ENCODE results near the gene TSPAN4.

Gene TSPAN4

DNA sequence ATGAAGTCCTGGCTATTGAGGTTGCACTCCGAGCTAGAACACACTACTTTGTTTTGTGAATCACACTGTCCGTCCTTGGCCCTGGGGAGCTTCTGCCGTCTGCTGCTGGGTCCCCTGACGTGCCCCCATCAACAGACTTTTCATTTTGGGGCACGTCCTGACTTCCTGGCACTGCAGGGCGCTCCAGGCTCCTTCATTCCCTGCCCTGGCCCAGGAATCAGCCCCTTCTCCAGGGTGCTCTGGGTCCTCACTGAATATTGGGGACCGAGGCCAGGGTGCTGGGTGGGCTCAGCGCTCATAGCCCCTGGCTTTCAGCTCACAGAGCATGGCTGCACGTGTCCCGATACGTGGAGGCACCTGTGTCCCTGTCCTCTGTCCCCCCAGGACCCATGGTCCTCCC, 22.2 kb downstream of the TSPAN4 start:
- Histone ChIP-seq H3K27me3 (ENCODE audit: insufficient read depth, low read depth) (peaks cover 4% of the 10 kb centered on the region; the same call in 1 of the 2 replicates), H3K9ac (no peak overlapping the region), H3K79me2 (ENCODE audit: insufficient read depth, low read depth) (no peaks in the 10 kb centered on the region), H3K4me2 (no peak overlapping the region), H3K4me1 (ENCODE audit: low read depth, poor library complexity, severe bottlenecking) (peaks cover 15% of the 10 kb centered on the region), H2AFZ (ENCODE audit: low read depth) (no peak overlapping the region), H4K20me1 (ENCODE audit: insufficient read depth) (no peaks in the 10 kb centered on the region), H3K4me3 (IDR thresholded peaks at IDR 0.05; ENCODE audit: insufficient read depth, low read depth, low read length) (no peak overlapping the region), H3K27ac (no peak overlapping the region), H3K36me3 (ENCODE audit: insufficient read depth) (no peaks in the 10 kb centered on the region)
- TF ChIP-seq, protein P1, sequence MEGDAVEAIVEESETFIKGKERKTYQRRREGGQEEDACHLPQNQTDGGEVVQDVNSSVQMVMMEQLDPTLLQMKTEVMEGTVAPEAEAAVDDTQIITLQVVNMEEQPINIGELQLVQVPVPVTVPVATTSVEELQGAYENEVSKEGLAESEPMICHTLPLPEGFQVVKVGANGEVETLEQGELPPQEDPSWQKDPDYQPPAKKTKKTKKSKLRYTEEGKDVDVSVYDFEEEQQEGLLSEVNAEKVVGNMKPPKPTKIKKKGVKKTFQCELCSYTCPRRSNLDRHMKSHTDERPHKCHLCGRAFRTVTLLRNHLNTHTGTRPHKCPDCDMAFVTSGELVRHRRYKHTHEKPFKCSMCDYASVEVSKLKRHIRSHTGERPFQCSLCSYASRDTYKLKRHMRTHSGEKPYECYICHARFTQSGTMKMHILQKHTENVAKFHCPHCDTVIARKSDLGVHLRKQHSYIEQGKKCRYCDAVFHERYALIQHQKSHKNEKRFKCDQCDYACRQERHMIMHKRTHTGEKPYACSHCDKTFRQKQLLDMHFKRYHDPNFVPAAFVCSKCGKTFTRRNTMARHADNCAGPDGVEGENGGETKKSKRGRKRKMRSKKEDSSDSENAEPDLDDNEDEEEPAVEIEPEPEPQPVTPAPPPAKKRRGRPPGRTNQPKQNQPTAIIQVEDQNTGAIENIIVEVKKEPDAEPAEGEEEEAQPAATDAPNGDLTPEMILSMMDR (conservative IDR thresholded peaks at IDR 0.05; ENCODE audit: low read depth, low read length), result no peak

DNA sequence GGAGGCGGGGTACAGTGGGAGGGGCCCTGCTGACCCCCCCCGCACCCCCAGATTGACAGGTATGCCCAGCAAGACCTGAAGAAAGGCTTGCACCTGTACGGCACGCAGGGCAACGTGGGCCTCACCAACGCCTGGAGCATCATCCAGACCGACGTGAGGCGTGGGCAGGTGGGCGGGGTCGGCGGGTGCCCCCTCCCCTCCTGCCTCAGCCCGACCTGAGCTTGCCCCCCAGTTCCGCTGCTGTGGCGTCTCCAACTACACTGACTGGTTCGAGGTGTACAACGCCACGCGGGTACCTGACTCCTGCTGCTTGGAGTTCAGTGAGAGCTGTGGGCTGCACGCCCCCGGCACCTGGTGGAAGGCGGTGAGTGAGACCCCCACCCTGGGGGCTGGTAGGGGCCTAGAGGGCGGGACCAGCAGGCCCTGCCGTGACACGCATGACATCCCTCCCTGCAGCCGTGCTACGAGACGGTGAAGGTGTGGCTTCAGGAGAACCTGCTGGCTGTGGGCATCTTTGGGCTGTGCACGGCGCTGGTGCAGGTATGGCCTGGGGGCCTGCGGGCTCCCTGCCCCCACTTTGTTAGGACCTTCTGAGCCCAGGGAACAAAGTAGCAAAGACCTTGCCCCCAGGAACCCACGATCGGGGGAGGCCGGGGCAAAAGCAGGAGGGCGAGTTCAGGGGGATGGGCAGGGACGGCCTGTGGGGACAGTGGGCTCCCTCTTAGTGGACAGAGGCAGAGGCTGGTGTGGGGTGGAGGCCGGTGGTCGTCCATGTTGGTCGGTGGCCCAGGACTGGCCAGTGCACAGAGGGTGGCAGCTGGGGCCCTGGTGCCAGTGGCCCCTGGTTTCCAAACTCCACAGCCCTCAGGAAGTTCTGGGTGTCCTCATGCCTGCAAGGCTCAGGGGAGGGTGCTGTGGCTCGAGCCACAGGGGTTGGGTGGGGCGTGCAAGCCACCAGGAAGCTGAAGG, 23.1 kb downstream of the TSPAN4 start:
- H3K36me3 ChIP-seq (ENCODE audit: insufficient read depth), result no peaks in the 10 kb centered on the region
- peaks cover 4% of the 10 kb centered on the region; the same call in 1 of the 2 replicates for H3K27me3 ChIP-seq (ENCODE audit: insufficient read depth, low read depth)
- H3K4me3 ChIP-seq (IDR thresholded peaks at IDR 0.05; ENCODE audit: insufficient read depth, low read depth, low read length), result no peak overlapping the region
- H2AFZ ChIP-seq (ENCODE audit: low read depth), result no peak overlapping the region
- H3K4me1 ChIP-seq (ENCODE audit: low read depth, poor library complexity, severe bottlenecking), result peaks cover 6% of the 10 kb centered on the region
- TF ChIP-seq, protein P1 (conservative IDR thresholded peaks at IDR 0.05; ENCODE audit: low read depth, low read length), result no peak
- no peak overlapping the region for H3K9ac ChIP-seq
- no peaks in the 10 kb centered on the region for H4K20me1 ChIP-seq (ENCODE audit: insufficient read depth)
- no peak overlapping the region for H3K4me2 ChIP-seq
- no peak overlapping the region for H3K27ac ChIP-seq
- H3K79me2 ChIP-seq (ENCODE audit: insufficient read depth, low read depth), result no peaks in the 10 kb centered on the region

DNA sequence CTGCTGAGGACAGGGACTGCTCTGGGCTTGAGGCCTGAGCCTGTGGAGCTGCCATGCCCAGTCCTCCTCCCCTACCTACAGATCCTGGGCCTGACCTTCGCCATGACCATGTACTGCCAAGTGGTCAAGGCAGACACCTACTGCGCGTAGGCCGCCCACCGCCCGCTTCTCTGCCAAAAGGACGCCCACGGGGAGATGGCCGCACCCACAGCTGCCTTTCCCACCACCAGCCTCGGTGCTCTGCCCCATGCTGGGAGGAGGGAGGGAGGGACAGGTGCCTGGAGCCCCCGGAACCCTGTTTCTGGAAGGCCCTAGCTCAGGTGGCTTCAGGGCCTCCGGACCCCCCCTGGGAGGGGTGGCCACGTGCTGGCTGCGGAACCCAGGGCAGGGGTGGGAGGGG, 23.8 kb downstream of the TSPAN4 start:
- TF ChIP-seq, protein P1 (conservative IDR thresholded peaks at IDR 0.05; ENCODE audit: low read depth, low read length), result no peak
- H3K27me3 ChIP-seq (ENCODE audit: insufficient read depth, low read depth), result peaks cover 4% of the 10 kb centered on the region; the same call in 1 of the 2 replicates
- H3K79me2 ChIP-seq (ENCODE audit: insufficient read depth, low read depth), result no peaks in the 10 kb centered on the region
- no peak overlapping the region for H2AFZ ChIP-seq (ENCODE audit: low read depth)
- H3K36me3 ChIP-seq (ENCODE audit: insufficient read depth), result no peaks in the 10 kb centered on the region
- H3K4me3 ChIP-seq (IDR thresholded peaks at IDR 0.05; ENCODE audit: insufficient read depth, low read depth, low read length), result no peak overlapping the region
- no peaks in the 10 kb centered on the region for H4K20me1 ChIP-seq (ENCODE audit: insufficient read depth)
- no peak overlapping the region for H3K4me2 ChIP-seq
- no peak overlapping the region for H3K9ac ChIP-seq
- H3K4me1 ChIP-seq (ENCODE audit: low read depth, poor library complexity, severe bottlenecking), result no peaks in the 10 kb centered on the region
- no peak overlapping the region for H3K27ac ChIP-seq

DNA sequence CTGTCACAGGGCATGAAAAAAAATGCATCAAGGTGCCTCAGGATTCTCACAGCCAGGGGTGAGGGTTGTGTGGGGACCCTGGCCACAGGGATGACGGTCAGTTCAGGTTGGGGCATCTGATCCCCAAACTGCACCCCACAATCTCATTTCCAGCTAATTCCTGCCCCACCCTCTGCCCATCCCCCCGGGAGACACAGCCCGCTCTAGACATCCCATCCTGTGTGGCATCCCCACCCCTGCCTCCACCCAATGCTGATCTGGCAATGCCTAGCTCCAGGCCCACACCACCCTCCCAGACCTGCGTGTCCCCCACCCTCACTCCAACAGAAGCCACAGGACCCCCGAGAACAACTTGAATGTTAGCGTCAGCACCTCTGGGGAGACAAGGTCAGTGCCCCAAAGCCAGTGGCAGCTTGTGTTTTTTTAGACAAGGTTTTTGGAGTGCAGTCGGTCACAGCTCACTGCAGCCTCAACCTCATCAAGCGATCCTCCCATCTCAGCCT, 25.3 kb downstream of the TSPAN4 start:
- TF ChIP-seq, protein P1 (conservative IDR thresholded peaks at IDR 0.05; ENCODE audit: low read depth, low read length), result no peak
- no peaks in the 10 kb centered on the region for H3K36me3 ChIP-seq (ENCODE audit: insufficient read depth)
- H2AFZ ChIP-seq (ENCODE audit: low read depth), result no peak overlapping the region
- H3K4me3 ChIP-seq (IDR thresholded peaks at IDR 0.05; ENCODE audit: insufficient read depth, low read depth, low read length), result no peak overlapping the region
- no peaks in the 10 kb centered on the region for H4K20me1 ChIP-seq (ENCODE audit: insufficient read depth)
- H3K27me3 ChIP-seq (ENCODE audit: insufficient read depth, low read depth), result no peaks in the 10 kb centered on the region
- H3K4me1 ChIP-seq (ENCODE audit: low read depth, poor library complexity, severe bottlenecking), result no peaks in the 10 kb centered on the region
- H3K9ac ChIP-seq, result no peak overlapping the region
- no peak overlapping the region for H3K27ac ChIP-seq
- H3K4me2 ChIP-seq, result no peak overlapping the region
- no peaks in the 10 kb centered on the region for H3K79me2 ChIP-seq (ENCODE audit: insufficient read depth, low read depth)
